ENCODE results near the gene WWOX.

WWOX gene

DNA sequence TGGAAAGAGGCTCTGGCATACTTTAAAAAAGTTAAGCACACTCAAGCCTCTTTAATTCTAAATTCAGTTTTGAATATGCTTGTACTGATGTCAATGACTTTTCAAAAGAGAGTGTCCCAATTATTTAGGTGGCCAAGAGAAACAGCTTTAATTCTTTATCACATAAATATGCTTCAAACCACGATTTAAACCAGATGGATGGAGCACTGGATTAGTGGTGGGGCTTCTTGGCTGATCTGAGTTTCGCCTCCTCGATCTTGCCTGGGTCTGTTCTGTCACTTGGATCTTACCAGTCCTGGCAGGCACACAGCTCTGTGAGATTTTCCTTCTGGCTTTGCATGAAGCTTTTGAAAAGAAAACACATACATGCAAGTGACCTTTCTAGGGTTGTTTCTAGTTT lies 1033.2 kb downstream of the WWOX start:
- no peak overlapping the region for H3K4me3 ChIP-seq (ENCODE audit: low read depth, low read length)
- no peak for DNase-seq (ENCODE audit: low read depth)
- no peak for TF ChIP-seq MYC (IDR thresholded peaks at IDR 0.05; ENCODE audit: low read depth, low read length)
- no peak for TF ChIP-seq POLR2A (IDR thresholded peaks at IDR 0.05; ENCODE audit: extremely low read depth, insufficient read length)
- TF ChIP-seq, protein P1, sequence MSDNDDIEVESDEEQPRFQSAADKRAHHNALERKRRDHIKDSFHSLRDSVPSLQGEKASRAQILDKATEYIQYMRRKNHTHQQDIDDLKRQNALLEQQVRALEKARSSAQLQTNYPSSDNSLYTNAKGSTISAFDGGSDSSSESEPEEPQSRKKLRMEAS (IDR thresholded peaks at IDR 0.05; ENCODE audit: low read depth, low read length), result no peak
- TF ChIP-seq, protein P2, sequence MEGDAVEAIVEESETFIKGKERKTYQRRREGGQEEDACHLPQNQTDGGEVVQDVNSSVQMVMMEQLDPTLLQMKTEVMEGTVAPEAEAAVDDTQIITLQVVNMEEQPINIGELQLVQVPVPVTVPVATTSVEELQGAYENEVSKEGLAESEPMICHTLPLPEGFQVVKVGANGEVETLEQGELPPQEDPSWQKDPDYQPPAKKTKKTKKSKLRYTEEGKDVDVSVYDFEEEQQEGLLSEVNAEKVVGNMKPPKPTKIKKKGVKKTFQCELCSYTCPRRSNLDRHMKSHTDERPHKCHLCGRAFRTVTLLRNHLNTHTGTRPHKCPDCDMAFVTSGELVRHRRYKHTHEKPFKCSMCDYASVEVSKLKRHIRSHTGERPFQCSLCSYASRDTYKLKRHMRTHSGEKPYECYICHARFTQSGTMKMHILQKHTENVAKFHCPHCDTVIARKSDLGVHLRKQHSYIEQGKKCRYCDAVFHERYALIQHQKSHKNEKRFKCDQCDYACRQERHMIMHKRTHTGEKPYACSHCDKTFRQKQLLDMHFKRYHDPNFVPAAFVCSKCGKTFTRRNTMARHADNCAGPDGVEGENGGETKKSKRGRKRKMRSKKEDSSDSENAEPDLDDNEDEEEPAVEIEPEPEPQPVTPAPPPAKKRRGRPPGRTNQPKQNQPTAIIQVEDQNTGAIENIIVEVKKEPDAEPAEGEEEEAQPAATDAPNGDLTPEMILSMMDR (IDR thresholded peaks at IDR 0.05; ENCODE audit: low read depth, low read length), result no peak

DNA sequence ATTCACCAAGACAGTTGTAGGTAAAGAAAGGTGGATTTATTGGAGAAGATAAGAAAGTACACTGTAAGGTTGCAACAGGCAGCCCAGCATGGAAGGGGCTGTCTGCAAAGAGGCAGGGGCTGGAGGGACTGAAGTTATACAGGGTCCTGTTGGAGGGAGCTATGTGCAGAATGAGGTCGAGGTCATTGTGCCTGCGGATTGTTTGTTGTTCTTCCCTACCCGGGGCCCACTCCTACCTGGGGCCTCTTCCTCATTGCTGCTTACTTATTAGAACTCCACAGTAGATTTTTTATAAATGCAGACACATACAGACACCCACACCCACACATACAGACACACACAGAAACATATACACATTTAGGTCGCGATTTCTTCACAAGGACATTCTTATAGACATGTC lies 1034.8 kb downstream of the WWOX start:
- H3K4me3 ChIP-seq (ENCODE audit: low read depth, low read length), result no peak overlapping the region
- TF ChIP-seq, protein P2 (IDR thresholded peaks at IDR 0.05; ENCODE audit: low read depth, low read length), result no peak
- TF ChIP-seq MYC (IDR thresholded peaks at IDR 0.05; ENCODE audit: low read depth, low read length), result no peak
- TF ChIP-seq, protein P1 (IDR thresholded peaks at IDR 0.05; ENCODE audit: low read depth, low read length), result no peak
- TF ChIP-seq POLR2A (IDR thresholded peaks at IDR 0.05; ENCODE audit: extremely low read depth, insufficient read length), result no peak
- DNase-seq (ENCODE audit: low read depth), result no peak

DNA sequence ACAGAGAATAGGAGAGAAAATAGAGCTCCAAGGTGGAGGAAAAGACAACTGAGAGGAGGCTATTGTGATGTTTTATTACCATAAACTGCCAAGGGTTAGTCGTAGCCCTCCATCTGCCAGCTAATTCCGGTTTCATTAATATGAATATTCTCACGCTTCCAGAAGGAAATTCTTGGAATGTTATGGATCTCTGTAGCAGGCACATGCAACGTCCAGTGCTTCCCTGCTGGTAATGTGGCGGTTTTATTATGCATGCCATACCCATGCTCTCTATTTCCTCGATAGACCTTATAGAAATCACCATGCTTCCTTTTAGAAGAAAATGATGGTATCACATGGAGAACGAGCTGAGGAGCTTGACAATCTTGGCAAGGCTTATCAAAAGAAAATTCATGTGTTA lies 1037.5 kb downstream of the WWOX start:
- DNase-seq (ENCODE audit: low read depth), result no peak
- TF ChIP-seq, protein P2 (IDR thresholded peaks at IDR 0.05; ENCODE audit: low read depth, low read length), result no peak
- TF ChIP-seq MYC (IDR thresholded peaks at IDR 0.05; ENCODE audit: low read depth, low read length) (no peak), POLR2A (IDR thresholded peaks at IDR 0.05; ENCODE audit: extremely low read depth, insufficient read length) (no peak)
- TF ChIP-seq, protein P1 (IDR thresholded peaks at IDR 0.05; ENCODE audit: low read depth, low read length), result no peak
- no peak overlapping the region for H3K4me3 ChIP-seq (ENCODE audit: low read depth, low read length)

DNA sequence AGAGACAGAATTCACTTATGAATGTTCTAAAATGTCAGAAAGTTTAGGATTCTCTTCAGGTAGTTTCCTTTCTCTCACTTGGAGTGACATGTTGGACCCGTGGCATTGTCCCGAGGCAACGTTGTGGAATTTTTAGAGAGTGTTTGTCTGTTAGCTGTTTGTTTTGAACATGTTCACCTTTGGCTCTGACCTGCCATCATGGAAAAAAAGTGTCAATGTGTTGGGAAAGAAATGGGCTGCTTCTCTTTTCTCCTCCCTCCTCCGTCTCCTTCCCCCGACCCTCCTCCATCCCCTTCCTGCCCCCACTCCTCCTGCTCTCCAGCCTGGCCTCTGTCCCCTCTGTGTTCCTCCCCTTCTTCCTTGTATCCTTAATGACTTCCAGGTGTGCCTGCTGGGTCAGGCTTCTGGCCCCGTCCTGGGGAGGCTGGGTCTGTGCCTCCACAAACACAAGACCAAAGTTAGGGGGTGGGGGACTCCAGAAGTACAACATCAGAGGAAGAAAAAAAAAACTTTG lies 1038.0 kb downstream of the WWOX start:
- TF ChIP-seq, protein P1 (IDR thresholded peaks at IDR 0.05; ENCODE audit: low read depth, low read length), result no peak
- TF ChIP-seq POLR2A (IDR thresholded peaks at IDR 0.05; ENCODE audit: extremely low read depth, insufficient read length) (no peak), MYC (IDR thresholded peaks at IDR 0.05; ENCODE audit: low read depth, low read length) (no peak)
- TF ChIP-seq, protein P2 (IDR thresholded peaks at IDR 0.05; ENCODE audit: low read depth, low read length), result no peak
- no peak overlapping the region for H3K4me3 ChIP-seq (ENCODE audit: low read depth, low read length)
- DNase-seq (ENCODE audit: low read depth), result no peak

DNA sequence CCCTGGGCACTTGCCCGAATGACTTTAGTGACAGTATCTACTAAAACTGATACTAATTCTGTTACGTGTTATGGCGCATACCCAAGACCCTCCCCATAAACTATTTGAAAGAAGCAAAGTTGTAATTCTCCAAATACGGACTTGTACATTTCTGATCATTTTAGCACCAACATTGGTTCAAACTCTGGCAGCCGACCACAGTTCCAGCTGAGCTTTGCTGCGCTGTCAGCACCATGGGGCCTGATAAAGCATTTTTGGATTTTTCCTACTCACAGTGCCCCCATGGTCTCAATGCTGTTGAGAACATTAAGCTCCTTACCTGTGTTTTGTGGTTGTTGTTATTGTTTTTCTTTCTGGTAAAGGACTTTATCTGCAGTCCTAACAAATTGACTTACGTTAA lies 1040.3 kb downstream of the WWOX start:
- DNase-seq (ENCODE audit: low read depth), result no peak
- TF ChIP-seq, protein P2 (IDR thresholded peaks at IDR 0.05; ENCODE audit: low read depth, low read length), result no peak
- TF ChIP-seq POLR2A (IDR thresholded peaks at IDR 0.05; ENCODE audit: extremely low read depth, insufficient read length), result no peak
- no peak overlapping the region for H3K4me3 ChIP-seq (ENCODE audit: low read depth, low read length)

DNA sequence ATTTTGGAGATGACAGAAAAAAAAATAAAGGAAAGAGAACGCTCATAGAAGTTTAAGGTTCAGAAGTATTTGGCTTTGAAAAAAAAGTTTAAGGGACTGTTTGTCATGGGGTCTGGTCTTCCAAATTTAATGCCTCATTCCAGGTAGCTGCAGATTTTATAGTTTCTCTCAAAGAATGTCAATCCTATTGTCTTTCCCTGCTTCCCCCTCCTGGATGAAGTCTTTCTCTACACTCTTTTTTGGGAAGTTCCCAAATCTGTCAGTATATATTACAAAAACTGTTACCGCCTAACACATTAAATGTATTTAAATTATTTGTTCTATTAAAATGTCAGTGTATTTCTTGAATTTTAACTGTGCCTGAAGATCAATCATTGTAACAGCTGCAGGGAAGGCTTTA lies 1043.6 kb downstream of the WWOX start:
- TF ChIP-seq, protein P2 (IDR thresholded peaks at IDR 0.05; ENCODE audit: low read depth, low read length), result no peak
- no peak overlapping the region for H3K4me3 ChIP-seq (ENCODE audit: low read depth, low read length)
- no peak for DNase-seq (ENCODE audit: low read depth)

Data from NB4 (cell line).